ENCODE results near the gene KCNH4. TPM values are rescaled to one million over a fixed set of nuclear protein-coding genes. Genes with fewer than 3 reads are reported as not detected.
A peak's percentile ranks its signal among the peaks of the same experiment; 100 is the strongest.

KCNH4 gene
- total RNA-seq, 1 donor from 2014 or later = not detected

GRCh38 chr17:42185621-42185930 lies 4.6 kb upstream of the KCNH4 start:
- H3K4me1 Mint-ChIP-seq = peaks cover 28% of the 10 kb centered on the region
- H4K20me1 ChIP-seq (ENCODE audit: low read depth) = peaks cover 23% of the 10 kb centered on the region
- no peak overlapping the region for H3K9ac ChIP-seq
- H3K27me3 Mint-ChIP-seq (ENCODE audit: insufficient read depth, low read depth) = peaks cover 33% of the 10 kb centered on the region
- H3K9me3 ChIP-seq (ENCODE audit: low read depth) = no peaks in the 10 kb centered on the region
- H3K4me3 Mint-ChIP-seq = peak overlapping the region; percentile 35
- peaks cover 54% of the 10 kb centered on the region for H3K27me3 ChIP-seq
- peak overlapping the region; percentile 44 for H3K4me2 ChIP-seq
- DNase-seq (ENCODE audit: low spot score) = no peak
- H3K9me3 Mint-ChIP-seq = no peaks in the 10 kb centered on the region
- no peak overlapping the region for H3K27ac ChIP-seq
- TF ChIP-seq EZH2phosphoT487 (IDR thresholded peaks at IDR 0.05) = no peak
- TF ChIP-seq CTCF (IDR thresholded peaks at IDR 0.05) = no peak
- no peak for TF ChIP-seq EZH2 (IDR thresholded peaks at IDR 0.05)
- H3F3A ChIP-seq (ENCODE audit: low read depth) = peaks cover 32% of the 10 kb centered on the region
- no peaks in the 10 kb centered on the region for H3K36me3 Mint-ChIP-seq
- no peaks in the 10 kb centered on the region for H3K79me2 ChIP-seq (ENCODE audit: low read depth)
- no peak overlapping the region for H3K27ac Mint-ChIP-seq
- peaks cover 26% of the 10 kb centered on the region for H3K4me1 ChIP-seq
- H3K4me3 ChIP-seq = no peak overlapping the region
- no peaks in the 10 kb centered on the region for H3K36me3 ChIP-seq
- H2AFZ ChIP-seq (replicated peaks) = no peak overlapping the region

- TF ChIP-seq CTCF (IDR thresholded peaks at IDR 0.05) (no peak), EZH2 (IDR thresholded peaks at IDR 0.05) (no peak), EZH2phosphoT487 (IDR thresholded peaks at IDR 0.05) (no peak)
- H3K9me3 Mint-ChIP-seq = no peaks in the 10 kb centered on the region
- Histone ChIP-seq H3K36me3 (no peaks in the 10 kb centered on the region), H3F3A (ENCODE audit: low read depth) (peaks cover 36% of the 10 kb centered on the region), H3K9me3 (ENCODE audit: low read depth) (no peaks in the 10 kb centered on the region), H3K4me1 (peaks cover 30% of the 10 kb centered on the region), H3K4me2 (peak within 1 kb of the TSS; percentile 75), H2AFZ (replicated peaks) (no peak within 1 kb of the TSS), H3K9ac (no peak within 1 kb of the TSS), H3K79me2 (ENCODE audit: low read depth) (no peaks in the 10 kb centered on the region), H4K20me1 (ENCODE audit: low read depth) (peaks cover 26% of the 10 kb centered on the region), H3K4me3 (no peak within 1 kb of the TSS), H3K27ac (no peak within 1 kb of the TSS), H3K27me3 (peaks cover 60% of the 10 kb centered on the region)
- H3K27me3 Mint-ChIP-seq (ENCODE audit: insufficient read depth, low read depth) = peaks cover 39% of the 10 kb centered on the region
- no peak within 1 kb of the TSS for H3K27ac Mint-ChIP-seq
- peak; percentile 74 for DNase-seq (ENCODE audit: low spot score)
- peak within 1 kb of the TSS; percentile 75 for H3K4me3 Mint-ChIP-seq
- H3K36me3 Mint-ChIP-seq = no peaks in the 10 kb centered on the region
- H3K4me1 Mint-ChIP-seq = peaks cover 28% of the 10 kb centered on the region
Measured at GRCh38 chr17:42184713-42185620, 4.0 kb upstream of the KCNH4 start, which contains the start of gene HCRT. Gene HCRT (minus strand): TSS chr17:42185452. CDS start chr17:42185365, 87 bp downstream.

GRCh38 chr17:42183741-42184711 lies 3.1 kb upstream of the KCNH4 start:
- Histone ChIP-seq H3K4me3 (peak overlapping the region; percentile 44), H2AFZ (replicated peaks) (peak overlapping the region; percentile 82), H4K20me1 (ENCODE audit: low read depth) (peaks cover 34% of the 10 kb centered on the region), H3K27me3 (peaks cover 69% of the 10 kb centered on the region), H3F3A (ENCODE audit: low read depth) (peaks cover 36% of the 10 kb centered on the region), H3K4me2 (peak overlapping the region; percentile 75), H3K9ac (no peak overlapping the region), H3K27ac (no peak overlapping the region), H3K79me2 (ENCODE audit: low read depth) (no peaks in the 10 kb centered on the region), H3K4me1 (peaks cover 30% of the 10 kb centered on the region), H3K9me3 (ENCODE audit: low read depth) (no peaks in the 10 kb centered on the region), H3K36me3 (no peaks in the 10 kb centered on the region)
- peak; percentile 95 for DNase-seq (ENCODE audit: low spot score)
- peaks cover 31% of the 10 kb centered on the region for H3K4me1 Mint-ChIP-seq
- no peaks in the 10 kb centered on the region for H3K9me3 Mint-ChIP-seq
- no peak overlapping the region for H3K27ac Mint-ChIP-seq
- TF ChIP-seq CTCF (IDR thresholded peaks at IDR 0.05) (peak; percentile 84), EZH2 (IDR thresholded peaks at IDR 0.05) (peak; percentile 77), EZH2phosphoT487 (IDR thresholded peaks at IDR 0.05) (peak; percentile 47)
- no peaks in the 10 kb centered on the region for H3K36me3 Mint-ChIP-seq
- peaks cover 44% of the 10 kb centered on the region for H3K27me3 Mint-ChIP-seq (ENCODE audit: insufficient read depth, low read depth)
- peak overlapping the region; percentile 80 for H3K4me3 Mint-ChIP-seq
